B cell (primary cell): Measurements from ENCODE around the gene PPP2R2D. TPM values are rescaled to one million over a fixed set of nuclear protein-coding genes. Genes with fewer than 3 reads are reported as not detected.

ENCODE experiments used
- ATAC-seq: fragments of 200-7000 bp; cut with Tn5 transposase; one replicate; pipeline ENCODE4 v1.10.0; 2021; ENCODE audit warnings: low read depth, mild to moderate bottlenecking, moderate number of reproducible peaks, moderate library complexity
- CTCF ChIA-PET: fragments of 350-600 bp; sonication (Branson Sonifier 250); formaldehyde crosslinking; loops from one replicate; lab custom pipeline; 2021; ENCODE audit warnings: antibody characterized with exemption, inconsistent platforms; lab: Charles Lee
- POLR2A ChIA-PET: fragments of 350-600 bp; sonication (Branson Sonifier 250); formaldehyde crosslinking; loops from one replicate; lab custom pipeline; 2021; ENCODE audit warnings: antibody characterized with exemption; lab: Charles Lee
- DNase-seq: peaks from one replicate; pipeline ENCODE4 v3.0.0; 2013
- H2AFZ ChIP-seq: 2 replicates; pipeline ENCODE4 v1.6.1; 2012; ENCODE audit warnings: mild to moderate bottlenecking, low read depth, low read length; ENCODE audit not compliant: insufficient read depth, poor library complexity, severe bottlenecking
- H3K27ac ChIP-seq, 2 donors: 1 replicate in 1 of 2; 2 replicates in 1 of 2; pipeline ENCODE4 v1.5.1; 2012 to 2013; ENCODE audit warnings: low read length in 2 of 2, mild to moderate bottlenecking in 2 of 2, moderate library complexity in 1 of 2
- H3K27me3 ChIP-seq, 4 experiments: fragments of 200-600 bp in 1 of 4; sonication (generic) in 1 of 4; replicated peaks in 1 of 4; 1 replicate in 2 of 4; 2 replicates in 2 of 4; pipeline versions ENCODE4 v1.6.1 to v1.7.0; 2013 to 2016; ENCODE audit warnings: low read length in 3 of 4, mild to moderate bottlenecking in 2 of 4, mixed read lengths in 1 of 4, moderate library complexity in 1 of 4; ENCODE audit not compliant: insufficient read depth in 4 of 4, control insufficient read depth in 3 of 4; ENCODE audit errors: control extremely low read depth in 1 of 4
- H3K36me3 ChIP-seq, 2 experiments: replicated peaks in 1 of 2; 1 replicate in 1 of 2; 2 replicates in 1 of 2; pipeline versions ENCODE4 v1.6.1 to v1.7.1; 2013; ENCODE audit warnings: low read length in 1 of 2; ENCODE audit not compliant: insufficient read depth in 2 of 2, control insufficient read depth in 1 of 2; ENCODE audit errors: control extremely low read depth in 1 of 2, extremely low read depth in 1 of 2
- H3K4me1 ChIP-seq, 2 donors: fragments of 200-600 bp in 1 of 2; sonication (generic) in 1 of 2; 1 replicate in 1 of 2; 2 replicates in 1 of 2; pipeline versions ENCODE4 v1.5.1 to v1.6.1; 2013 to 2017; ENCODE audit warnings: low read length in 2 of 2; ENCODE audit not compliant: control insufficient read depth in 2 of 2, insufficient read depth in 2 of 2
- H3K4me2 ChIP-seq: replicated peaks from 2 replicates; pipeline ENCODE3; 2012; ENCODE audit warnings: mild to moderate bottlenecking, low read depth, low read length; ENCODE audit not compliant: poor library complexity, severe bottlenecking
- H3K4me3 ChIP-seq, 5 experiments: fragments of 200-600 bp in 1 of 5; sonication (generic) in 1 of 5; 1 replicate in 3 of 5; 2 replicates in 2 of 5; pipeline versions ENCODE4 v1.5.1 to v1.7.0; 2011 to 2016; ENCODE audit warnings: low read length in 4 of 5, mild to moderate bottlenecking in 4 of 5, low read depth in 2 of 5, control low read depth in 1 of 5, moderate library complexity in 1 of 5; ENCODE audit not compliant: insufficient read depth in 1 of 5; ENCODE audit errors: control extremely low read depth in 1 of 5, extremely low read depth in 1 of 5
- H3K79me2 ChIP-seq: fragments of 200-600 bp; sonication (generic); one replicate; pipeline ENCODE4 v1.6.0; 2016; ENCODE audit warnings: low read length; ENCODE audit not compliant: control insufficient read depth, insufficient read depth
- H3K9ac ChIP-seq: fragments of 200-600 bp; sonication (generic); 2 replicates; pipeline ENCODE4 v1.6.1; 2017; ENCODE audit warnings: mild to moderate bottlenecking, low read length, moderate library complexity
- H3K9me3 ChIP-seq, 3 donors: one replicate each; pipeline versions ENCODE4 v1.6.1 to v1.7.1; 2013; ENCODE audit warnings: low read length in 2 of 3; ENCODE audit not compliant: control insufficient read depth in 2 of 3, insufficient read depth in 1 of 3; ENCODE audit errors: control extremely low read depth in 1 of 3
- H4K20me1 ChIP-seq: 2 replicates; pipeline ENCODE4 v1.6.0; 2012; ENCODE audit warnings: mild to moderate bottlenecking, low read length; ENCODE audit not compliant: insufficient read depth, control insufficient read depth, poor library complexity, severe bottlenecking
- H3K27ac Mint-ChIP-seq: one replicate; pipeline ENCODE4 v1.8.0; 2021; ENCODE audit warnings: mixed read lengths
- H3K27me3 Mint-ChIP-seq: one replicate; pipeline ENCODE4 v1.8.0; 2021; ENCODE audit warnings: mixed read lengths
- H3K4me1 Mint-ChIP-seq: one replicate; pipeline ENCODE4 v1.8.0; 2021; ENCODE audit warnings: mixed read lengths
- H3K4me3 Mint-ChIP-seq: one replicate; pipeline ENCODE4 v1.8.0; 2021; ENCODE audit warnings: mixed read lengths
- H3K9me3 Mint-ChIP-seq: one replicate; pipeline ENCODE4 v1.8.0; 2022; ENCODE audit warnings: mixed read lengths; ENCODE audit not compliant: insufficient read depth
- EZH2 ChIP-seq: IDR thresholded peaks from 2 replicates; pipeline ENCODE4 v1.6.1; 2012; ENCODE audit warnings: borderline replicate concordance, low read depth, mild to moderate bottlenecking, moderate library complexity, low read length; ENCODE audit not compliant: insufficient read depth, poor library complexity, severe bottlenecking
- WGBS: methylation state at CpG from one replicate; pipeline ENCODE4 v1.1.5; 2013; ENCODE audit warnings: missing lambda C conversion rate; ENCODE audit not compliant: insufficient coverage; 5-methylcytosine and 5-hydroxymethylcytosine counted together
- intact Hi-C: fragments of 100-400 bp; cut with micrococcal nuclease; formaldehyde crosslinking; loops from one replicate; pipeline ENCODE4 v1.10.0; 2022
- polyA plus RNA-seq: library from polyadenylated mRNA; depleted of rRNA; stranded (reverse); fragments of >200 nt; gene quantifications from 2 replicates; pipeline ENCODE4 v1.2.3, GENCODE V29; 2012
- total RNA-seq, 2 donors: library from RNA; stranded (reverse); fragments of 120-200 nt in 1 of 2; gene quantifications; 1 replicate in 1 of 2; 2 replicates in 1 of 2; pipeline versions ENCODE4 v1.2.3 to v1.2.4, GENCODE V29; 2013 to 2022
- TF ChIP-seq, protein P1 (sequence below): fragments of 200-600 bp; IDR thresholded peaks from one replicate; pipeline ENCODE4 v1.8.0; 2022; ENCODE audit warnings: antibody characterized with exemption, mild to moderate bottlenecking

Gene PPP2R2D
- total and polyA plus RNA-seq, 2 donors (not counting 1 experiment from before 2014, with no cell fraction given) = 25.8 to 45.6 TPM

DNA sequence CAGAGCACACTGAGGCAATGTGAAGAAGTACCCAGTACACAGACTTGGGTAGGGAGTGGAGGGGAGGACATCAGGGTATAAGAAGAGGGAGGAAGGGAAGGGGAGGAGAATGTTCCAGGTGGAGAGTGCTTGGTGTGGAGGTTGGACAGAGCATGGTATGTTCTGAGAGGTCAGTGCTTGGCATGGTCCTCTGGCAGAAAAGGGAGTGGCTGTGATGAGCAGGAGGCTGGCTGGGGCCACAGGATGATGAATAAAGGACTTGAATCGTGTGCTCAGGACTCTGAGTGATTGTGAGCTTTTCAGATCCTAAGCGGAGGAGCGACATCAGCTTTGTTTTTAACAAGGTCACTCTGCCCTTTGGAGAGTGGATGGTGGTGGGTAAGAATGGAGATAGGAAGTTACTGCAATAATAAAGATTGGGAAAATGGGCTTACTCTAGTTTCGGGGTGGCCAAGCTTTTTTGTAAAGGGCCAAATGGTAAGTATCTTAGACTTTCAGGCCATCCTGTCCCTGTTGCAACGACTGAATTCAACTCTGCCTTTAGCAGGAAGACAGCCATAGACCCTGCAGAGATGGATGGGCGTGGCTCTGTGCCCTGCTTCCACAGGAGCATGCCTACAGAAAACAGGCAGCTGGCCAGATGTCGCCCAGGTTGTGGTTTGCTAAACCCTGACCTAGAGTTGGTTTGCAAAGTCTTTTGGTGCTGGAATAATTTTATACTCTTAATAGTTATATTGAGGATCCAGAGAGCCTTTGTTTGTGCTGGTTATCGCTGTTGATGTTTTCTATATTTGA is 8.4 kb downstream of the PPP2R2D start:
- ChIA-PET POLR2A (no interaction called here), CTCF (no interaction called here)
- intact Hi-C loops = loop anchor here (10.0 kb wide), 1 partner anchor 1794 kb away; the partner anchor contains the start of gene C10orf143

More for the DNA sequence above, 8.4 kb downstream of the PPP2R2D start:
- peaks cover 84% of the 10 kb centered on the region for H4K20me1 ChIP-seq
- no peak overlapping the region for H3K9ac ChIP-seq
- Mint-ChIP-seq H3K27ac (no peak overlapping the region), H3K27me3 (no peaks in the 10 kb centered on the region), H3K4me3 (no peak overlapping the region), H3K9me3 (no peaks in the 10 kb centered on the region), H3K4me1 (peaks cover 54% of the 10 kb centered on the region)
- H3K27ac ChIP-seq = no peak overlapping the region
- H2AFZ ChIP-seq = no peak overlapping the region
- H3K4me2 ChIP-seq = no peak overlapping the region
- no peaks in the 10 kb centered on the region for H3K27me3 ChIP-seq
- TF ChIP-seq, protein P1, sequence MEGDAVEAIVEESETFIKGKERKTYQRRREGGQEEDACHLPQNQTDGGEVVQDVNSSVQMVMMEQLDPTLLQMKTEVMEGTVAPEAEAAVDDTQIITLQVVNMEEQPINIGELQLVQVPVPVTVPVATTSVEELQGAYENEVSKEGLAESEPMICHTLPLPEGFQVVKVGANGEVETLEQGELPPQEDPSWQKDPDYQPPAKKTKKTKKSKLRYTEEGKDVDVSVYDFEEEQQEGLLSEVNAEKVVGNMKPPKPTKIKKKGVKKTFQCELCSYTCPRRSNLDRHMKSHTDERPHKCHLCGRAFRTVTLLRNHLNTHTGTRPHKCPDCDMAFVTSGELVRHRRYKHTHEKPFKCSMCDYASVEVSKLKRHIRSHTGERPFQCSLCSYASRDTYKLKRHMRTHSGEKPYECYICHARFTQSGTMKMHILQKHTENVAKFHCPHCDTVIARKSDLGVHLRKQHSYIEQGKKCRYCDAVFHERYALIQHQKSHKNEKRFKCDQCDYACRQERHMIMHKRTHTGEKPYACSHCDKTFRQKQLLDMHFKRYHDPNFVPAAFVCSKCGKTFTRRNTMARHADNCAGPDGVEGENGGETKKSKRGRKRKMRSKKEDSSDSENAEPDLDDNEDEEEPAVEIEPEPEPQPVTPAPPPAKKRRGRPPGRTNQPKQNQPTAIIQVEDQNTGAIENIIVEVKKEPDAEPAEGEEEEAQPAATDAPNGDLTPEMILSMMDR = no peak
- TF ChIP-seq EZH2 = no peak
- H3K4me3 ChIP-seq = no peak overlapping the region
- peaks cover 11 to 38% of the 10 kb centered on the region in 2 experiments for H3K36me3 ChIP-seq
- H3K4me1 ChIP-seq = peaks cover 6 to 7% of the 10 kb centered on the region in 2 donors
- WGBS = 83% methylated on average over 6 of the region's 8 CpGs
- H3K79me2 ChIP-seq = peaks cover 98% of the 10 kb centered on the region
- DNase-seq (no peak), ATAC-seq (no peak)
- peaks cover 0 to 4% (median 3%) of the 10 kb centered on the region in 3 donors for H3K9me3 ChIP-seq
